NCI-H2227 treated with DMSO at 0.1 percent for 48 hours (cell line): Measurements from ENCODE around the gene HMGCLL1.
A peak's percentile ranks its signal among the peaks of the same experiment; 100 is the strongest.

Source experiments
- DNase-seq: peaks from one replicate; lab custom pipeline; 2025; lab: John Stamatoyannopoulos, UW

Gene HMGCLL1

GRCh38 chr6:55531496-55531895 is 47.5 kb downstream of the HMGCLL1 start:
- no peak for DNase-seq

- no peak for DNase-seq
Measured at GRCh38 chr6:55530931-55531330, 48.1 kb downstream of the HMGCLL1 start.

GRCh38 chr6:55528624-55529023 is 50.4 kb downstream of the HMGCLL1 start:
- DNase-seq = no peak

GRCh38 chr6:55524441-55524840 is 54.6 kb downstream of the HMGCLL1 start:
- DNase-seq = no peak

- no peak for DNase-seq
Measured at GRCh38 chr6:55518529-55519060, 60.4 kb downstream of the HMGCLL1 start.

GRCh38 chr6:55516736-55517135 is 62.3 kb downstream of the HMGCLL1 start:
- no peak for DNase-seq

GRCh38 chr6:55512904-55513303 is 66.1 kb downstream of the HMGCLL1 start:
- DNase-seq = no peak

GRCh38 chr6:55511122-55511800 is 67.7 kb downstream of the HMGCLL1 start:
- no peak for DNase-seq

- no peak for DNase-seq
Measured at GRCh38 chr6:55499591-55499990, 79.4 kb downstream of the HMGCLL1 start.

- DNase-seq = no peak
Measured at GRCh38 chr6:55497694-55498093, 81.3 kb downstream of the HMGCLL1 start.

GRCh38 chr6:55496201-55496600 is 82.8 kb downstream of the HMGCLL1 start:
- DNase-seq = no peak

- no peak for DNase-seq
Measured at GRCh38 chr6:55495277-55495676, 83.7 kb downstream of the HMGCLL1 start.

GRCh38 chr6:55494411-55494810 is 84.6 kb downstream of the HMGCLL1 start:
- DNase-seq = no peak

GRCh38 chr6:55492259-55492658 is 86.7 kb downstream of the HMGCLL1 start:
- DNase-seq = no peak

- DNase-seq = no peak
Measured at GRCh38 chr6:55490871-55491270, 88.1 kb downstream of the HMGCLL1 start.

- DNase-seq = no peak
Measured at GRCh38 chr6:55474382-55474781, 104.6 kb downstream of the HMGCLL1 start.

- no peak for DNase-seq
Measured at GRCh38 chr6:55473722-55474121, 105.3 kb downstream of the HMGCLL1 start.

- no peak for DNase-seq
Measured at GRCh38 chr6:55469951-55470366, 109.0 kb downstream of the HMGCLL1 start.

GRCh38 chr6:55456016-55456415 is 123.0 kb downstream of the HMGCLL1 start:
- DNase-seq = no peak

- no peak for DNase-seq
Measured at GRCh38 chr6:55450005-55450404, 129.0 kb downstream of the HMGCLL1 start.

- DNase-seq = no peak
Measured at GRCh38 chr6:55449225-55449624, 129.8 kb downstream of the HMGCLL1 start.

GRCh38 chr6:55448451-55448850 is 130.5 kb downstream of the HMGCLL1 start:
- DNase-seq = no peak

- DNase-seq = no peak
Measured at GRCh38 chr6:55447891-55448290, 131.1 kb downstream of the HMGCLL1 start.

GRCh38 chr6:55445648-55446204 is 133.3 kb downstream of the HMGCLL1 start:
- DNase-seq = peak; percentile 14
